GM12801 (cell line): ENCODE data around the gene GADD45B.

ENCODE experiments used
- CTCF ChIP-seq: IDR thresholded peaks from one replicate; pipeline ENCODE4 v1.5.1; 2011; ENCODE audit warnings: control low read depth; ENCODE audit not compliant: insufficient read length; ENCODE audit errors: extremely low read depth

The GADD45B gene

GRCh38 chr19:2477141-2477710 is 1.3 kb downstream of the GADD45B start:
- no peak for TF ChIP-seq CTCF

GRCh38 chr19:2477732-2478191 is 1.8 kb downstream of the GADD45B start:
- TF ChIP-seq CTCF = no peak

GRCh38 chr19:2478278-2478755 is 2.4 kb downstream of the GADD45B start:
- no peak for TF ChIP-seq CTCF

- no peak for TF ChIP-seq CTCF
Measured at GRCh38 chr19:2478756-2479555, 3.0 kb downstream of the GADD45B start.

GRCh38 chr19:2479556-2480194 is 3.7 kb downstream of the GADD45B start:
- no peak for TF ChIP-seq CTCF

GRCh38 chr19:2481466-2481865 is 5.5 kb downstream of the GADD45B start:
- TF ChIP-seq CTCF = no peak

- no peak for TF ChIP-seq CTCF
Measured at GRCh38 chr19:2482354-2483038, 6.6 kb downstream of the GADD45B start.
